HCT116 (cell line): ENCODE measurements around the gene LTA4H. TPM values are rescaled to one million over a fixed set of nuclear protein-coding genes. Genes with fewer than 3 reads are reported as not detected.

Experiments used
- ATAC-seq: fragments of 200-7000 bp; cut with Tn5 transposase; 2 replicates; pipeline ENCODE4 v1.9.1; 2020; ENCODE audit warnings: mild to moderate bottlenecking, moderate library complexity
- BruUV-seq: library from RNA; stranded (reverse); fragments of 400-500 nt; replicated peaks from 2 replicates; lab custom pipeline; 2021; lab: Mats Ljungman, UMichigan
- CTCF ChIA-PET: fragments of 300-600 bp; sonication (Branson Sonifier 250); formaldehyde crosslinking; loops from one replicate; lab custom pipeline; 2021; ENCODE audit warnings: antibody characterized with exemption; lab: Charles Lee
- POLR2A ChIA-PET: fragments of 300-600, 350-600 bp; sonication (Branson Sonifier 250); formaldehyde crosslinking; loops from one replicate; lab custom pipeline; 2021; ENCODE audit warnings: antibody characterized with exemption; lab: Charles Lee
- RAD21 ChIA-PET, 2 experiments: fragments of 300-600 bp; sonication (Branson Sonifier 250); formaldehyde crosslinking; loops; one replicate each; lab custom pipeline; 2023; ENCODE audit warnings: low total read pairs in 2 of 2; ENCODE audit not compliant: uncharacterized antibody in 2 of 2, unreplicated experiment in 2 of 2, low non-redundant PET in 1 of 2; lab: Charles Lee
- DNase-seq: peaks from one replicate; pipeline ENCODE4 v3.0.0-alpha.2; 2010; ENCODE audit warnings: low read depth, low spot score
- H2AFZ ChIP-seq: fragments of 200-600 bp; shearing (Covaris generic), sonication (generic); 2 replicates; pipeline ENCODE4 v1.6.1; 2017; ENCODE audit warnings: low read depth, mixed run types, mixed read lengths, antibody characterized with exemption, low read length; ENCODE audit not compliant: poor library complexity, severe bottlenecking
- H3K27ac ChIP-seq: 2 replicates; pipeline ENCODE4 v1.5.1; 2012; ENCODE audit warnings: low read depth, low read length
- H3K27me3 ChIP-seq: fragments of 200-600 bp; sonication (generic); 2 replicates; pipeline ENCODE4 v1.6.1; 2016; ENCODE audit warnings: mixed run types, low read length, mixed read lengths; ENCODE audit not compliant: insufficient read depth
- H3K36me3 ChIP-seq, 2 experiments: fragments of 200-500 bp in 1 of 2; fragments of 200-600 bp in 1 of 2; sonication (Bioruptor generic) in 1 of 2; sonication (generic) in 1 of 2; 2 replicates each; pipeline versions ENCODE4 v1.5.1 to v1.6.1; 2014 to 2016; ENCODE audit warnings: low read length in 2 of 2, inconsistent platforms in 1 of 2, mixed read lengths in 1 of 2, mixed run types in 1 of 2; ENCODE audit not compliant: insufficient read depth in 2 of 2, control insufficient read depth in 1 of 2
- H3K4me1 ChIP-seq, 2 experiments: fragments of 200-600 bp in 1 of 2; sonication (generic) in 1 of 2; 2 replicates each; pipeline versions ENCODE4 v1.5.1 to v1.6.1; 2012 to 2017; ENCODE audit warnings: low read length in 2 of 2, inconsistent platforms in 1 of 2, mild to moderate bottlenecking in 1 of 2, mixed read lengths in 1 of 2, mixed run types in 1 of 2, moderate library complexity in 1 of 2; ENCODE audit not compliant: insufficient read depth in 2 of 2, control insufficient read depth in 1 of 2
- H3K4me2 ChIP-seq: fragments of 200-600 bp; sonication (generic); 2 replicates; pipeline ENCODE4 v1.6.1; 2017; ENCODE audit warnings: mixed run types, low read length, mixed read lengths
- H3K4me3 ChIP-seq, 2 experiments: fragments of 200-600 bp in 1 of 2; sonication (generic) in 1 of 2; replicated peaks in 1 of 2; 2 replicates each; pipeline ENCODE4 v1.5.1; 2011 to 2016; ENCODE audit warnings: low read length in 2 of 2, control low read depth in 1 of 2, low read depth in 1 of 2, mild to moderate bottlenecking in 1 of 2, mixed read lengths in 1 of 2, mixed run types in 1 of 2
- H3K79me2 ChIP-seq: fragments of 200-600 bp; sonication (generic); 2 replicates; pipeline ENCODE4 v1.6.1; 2017; ENCODE audit warnings: mild to moderate bottlenecking, mixed run types, low read length, moderate library complexity, mixed read lengths; ENCODE audit not compliant: insufficient read depth
- H3K9ac ChIP-seq: fragments of 200-600 bp; sonication (generic); 2 replicates; pipeline ENCODE4 v1.6.1; 2016; ENCODE audit warnings: low read length, mixed read lengths
- H3K9me2 ChIP-seq: fragments of 200-600 bp; sonication (generic), shearing (Covaris generic); 2 replicates; pipeline ENCODE4 v1.6.1; 2017; ENCODE audit warnings: mixed run types, mild to moderate bottlenecking, moderate library complexity; ENCODE audit not compliant: insufficient read depth
- H3K9me3 ChIP-seq, 2 experiments: fragments of 200-500 bp in 1 of 2; fragments of 200-600 bp in 1 of 2; sonication (Bioruptor generic) in 1 of 2; sonication (generic) in 1 of 2; 2 replicates each; pipeline ENCODE4 v1.6.1; 2014 to 2017; ENCODE audit warnings: low read length in 2 of 2, mixed read lengths in 2 of 2, inconsistent platforms in 1 of 2, low read depth in 1 of 2, mild to moderate bottlenecking in 1 of 2, mixed run types in 1 of 2, moderate library complexity in 1 of 2; ENCODE audit not compliant: control insufficient read depth in 1 of 2, insufficient read depth in 1 of 2
- H4K20me1 ChIP-seq: fragments of 200-600 bp; sonication (generic), shearing (Covaris generic); 2 replicates; pipeline ENCODE4 v1.6.1; 2017; ENCODE audit warnings: mixed run types, mild to moderate bottlenecking, moderate library complexity; ENCODE audit not compliant: insufficient read depth
- CEBPB ChIP-seq: IDR thresholded peaks from 2 replicates; pipeline ENCODE4 v1.6.1; 2012; ENCODE audit warnings: low read depth
- EGR1 ChIP-seq: IDR thresholded peaks from 2 replicates; pipeline ENCODE4 v1.6.1; 2012; ENCODE audit warnings: low read depth
- ELF1 ChIP-seq: IDR thresholded peaks from 2 replicates; pipeline ENCODE4 v1.6.1; 2012; ENCODE audit warnings: low read depth, borderline replicate concordance
- FOSL1 ChIP-seq: IDR thresholded peaks from 2 replicates; pipeline ENCODE4 v1.6.1; 2012; ENCODE audit warnings: low read depth
- POLR2A ChIP-seq: IDR thresholded peaks from 2 replicates; pipeline ENCODE4 v1.7.0; 2011; ENCODE audit warnings: borderline replicate concordance; ENCODE audit not compliant: insufficient read depth, insufficient read length; ENCODE audit errors: extremely low read depth
- POLR2AphosphoS5 ChIP-seq: IDR thresholded peaks from 2 replicates; pipeline ENCODE4 v1.6.1; 2011; ENCODE audit warnings: mild to moderate bottlenecking, low read depth, low read length, moderate library complexity
- RAD21 ChIP-seq: IDR thresholded peaks from 2 replicates; pipeline ENCODE4 v1.6.1; 2012; ENCODE audit warnings: low read depth, mild to moderate bottlenecking
- SP1 ChIP-seq: IDR thresholded peaks from 2 replicates; pipeline ENCODE4 v1.6.1; 2012; ENCODE audit warnings: low read depth
- SRF ChIP-seq: IDR thresholded peaks from 2 replicates; pipeline ENCODE4 v1.6.1; 2012; ENCODE audit warnings: low read depth
- TCF7L2 ChIP-seq: IDR thresholded peaks from 2 replicates; pipeline ENCODE4 v1.7.0; 2011; ENCODE audit warnings: borderline replicate concordance, inconsistent platforms; ENCODE audit not compliant: insufficient read depth, insufficient read length; ENCODE audit errors: extremely low read depth
- YY1 ChIP-seq: IDR thresholded peaks from 2 replicates; pipeline ENCODE4 v1.6.1; 2011; ENCODE audit warnings: low read length, low read depth, moderate library complexity, mild to moderate bottlenecking; ENCODE audit not compliant: insufficient replicate concordance; ENCODE audit errors: extremely low read depth
- ZFX ChIP-seq: fragments of 450-650 bp; IDR thresholded peaks from 2 replicates; pipeline ENCODE4 v1.6.1; 2017
- ZNF274 ChIP-seq: fragments of 200-500 bp; sonication (Bioruptor generic); IDR thresholded peaks from 2 replicates; pipeline ENCODE4 v1.6.1; 2014; ENCODE audit warnings: mild to moderate bottlenecking, low read depth, low read length, inconsistent platforms
- intact Hi-C: fragments of 100-400 bp; cut with micrococcal nuclease; formaldehyde crosslinking; loops from 2 replicates; pipeline ENCODE4 v1.10.0; 2022
- total RNA-seq: library from RNA; stranded (reverse); gene quantifications from one replicate; pipeline ENCODE4 v1.2.1, GENCODE V29; 2021; ENCODE audit not compliant: unreplicated experiment
- TF ChIP-seq, protein P1 (sequence below): IDR thresholded peaks from 2 replicates; pipeline ENCODE4 v1.6.1; 2012
- TF ChIP-seq, protein P2 (sequence below), 3 experiments: fragments of 200-600 bp in 1 of 3; sonication (generic) in 1 of 3; IDR thresholded peaks in 2 of 3; conservative IDR thresholded peaks in 1 of 3; 2 replicates each; pipeline ENCODE4 v1.5.1; 2012 to 2017; ENCODE audit warnings: low read depth in 2 of 3, low read length in 2 of 3, antibody characterized with exemption in 1 of 3, borderline replicate concordance in 1 of 3, control low read depth in 1 of 3, mild to moderate bottlenecking in 1 of 3, mixed read lengths in 1 of 3, mixed run types in 1 of 3, moderate library complexity in 1 of 3; ENCODE audit not compliant: insufficient read depth in 1 of 3

LTA4H gene
- total RNA-seq, 1 experiment from 2014 or later: 163 TPM

DNA sequence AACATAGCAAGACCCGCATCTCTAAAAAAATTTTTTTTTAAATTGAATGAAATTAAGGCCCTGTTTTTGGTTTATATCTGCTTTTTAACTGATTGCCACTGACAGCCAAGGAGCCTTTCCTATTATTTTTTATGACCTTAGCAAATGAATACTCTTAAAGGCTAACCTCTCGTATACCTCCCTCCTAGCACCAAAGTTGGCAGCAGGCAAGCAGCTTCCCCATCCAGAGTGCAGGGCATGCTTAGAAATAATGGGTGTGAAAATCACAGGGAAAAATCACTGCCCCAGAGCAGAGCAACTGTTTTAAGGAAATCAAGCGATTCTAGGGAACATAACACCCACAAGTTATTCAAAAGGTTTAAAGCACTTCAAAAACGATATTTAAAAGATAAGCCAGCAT, 59.9 kb downstream of the LTA4H start (continued):
- TF ChIP-seq YY1 (no peak), SP1 (no peak)

- ATAC-seq (no peak), DNase-seq (no peak)
- Histone ChIP-seq H3K9me3 (no peaks in the 10 kb centered on the region), H3K4me1 (peaks cover 0 to 7% of the 10 kb centered on the region in 2 experiments; a peak in 1 of 4 replicates), H2AFZ (no peak overlapping the region), H3K27ac (no peak overlapping the region), H3K79me2 (no peaks in the 10 kb centered on the region), H4K20me1 (no peaks in the 10 kb centered on the region), H3K9me2 (no peaks in the 10 kb centered on the region), H3K9ac (no peak overlapping the region), H3K4me2 (no peak overlapping the region), H3K36me3 (no peaks in the 10 kb centered on the region), H3K27me3 (no peaks in the 10 kb centered on the region), H3K4me3 (no peak overlapping the region)
- CTCF ChIA-PET: interaction anchor here (1.1 kb wide), 1 partner anchor 24 kb away, joined by 3 read pairs; no protein-coding TSS in a partner anchor
- TF ChIP-seq SP1 (no peak), ELF1 (no peak), SRF (no peak), EGR1 (no peak), POLR2AphosphoS5 (no peak), POLR2A (no peak), ZNF274 (no peak), FOSL1 (no peak), RAD21 (no peak), YY1 (no peak), CEBPB (no peak), TCF7L2 (no peak), ZFX (no peak)
- TF ChIP-seq, protein P1, sequence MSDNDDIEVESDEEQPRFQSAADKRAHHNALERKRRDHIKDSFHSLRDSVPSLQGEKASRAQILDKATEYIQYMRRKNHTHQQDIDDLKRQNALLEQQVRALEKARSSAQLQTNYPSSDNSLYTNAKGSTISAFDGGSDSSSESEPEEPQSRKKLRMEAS: no peak
- TF ChIP-seq, protein P2, sequence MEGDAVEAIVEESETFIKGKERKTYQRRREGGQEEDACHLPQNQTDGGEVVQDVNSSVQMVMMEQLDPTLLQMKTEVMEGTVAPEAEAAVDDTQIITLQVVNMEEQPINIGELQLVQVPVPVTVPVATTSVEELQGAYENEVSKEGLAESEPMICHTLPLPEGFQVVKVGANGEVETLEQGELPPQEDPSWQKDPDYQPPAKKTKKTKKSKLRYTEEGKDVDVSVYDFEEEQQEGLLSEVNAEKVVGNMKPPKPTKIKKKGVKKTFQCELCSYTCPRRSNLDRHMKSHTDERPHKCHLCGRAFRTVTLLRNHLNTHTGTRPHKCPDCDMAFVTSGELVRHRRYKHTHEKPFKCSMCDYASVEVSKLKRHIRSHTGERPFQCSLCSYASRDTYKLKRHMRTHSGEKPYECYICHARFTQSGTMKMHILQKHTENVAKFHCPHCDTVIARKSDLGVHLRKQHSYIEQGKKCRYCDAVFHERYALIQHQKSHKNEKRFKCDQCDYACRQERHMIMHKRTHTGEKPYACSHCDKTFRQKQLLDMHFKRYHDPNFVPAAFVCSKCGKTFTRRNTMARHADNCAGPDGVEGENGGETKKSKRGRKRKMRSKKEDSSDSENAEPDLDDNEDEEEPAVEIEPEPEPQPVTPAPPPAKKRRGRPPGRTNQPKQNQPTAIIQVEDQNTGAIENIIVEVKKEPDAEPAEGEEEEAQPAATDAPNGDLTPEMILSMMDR (IDR thresholded peaks at IDR 0.05 in 2 of 3, conservative IDR thresholded peaks at IDR 0.05 in 1 of 3; ENCODE audit: borderline replicate concordance in 1 of 3, insufficient read depth in 1 of 3, low read depth in 2 of 3, low read length in 2 of 3): no peak
- RAD21 ChIA-PET: no interaction called here
- no TSS peak for BruUV-seq
- intact Hi-C loops: no loop called here
- POLR2A ChIA-PET: no interaction called here
Observed at GRCh38 chr12:95974358-95974757, 61.0 kb downstream of the LTA4H start.
